ENCODE measurements around the gene ZC3H15.
"Not testable (repeated sequence)": the region's sequence is repeated elsewhere in the genome, so short reads cannot be mapped to it uniquely, and the experiment has no call there.

ZC3H15 gene

GRCh38 chr2:186496401-186496800 lies 10.3 kb downstream of the ZC3H15 start:
- DNase-seq, result no peak

GRCh38 chr2:186497928-186498327 lies 11.9 kb downstream of the ZC3H15 start:
- no peak for DNase-seq

- DNase-seq, result no peak
Measured at GRCh38 chr2:186498834-186499233, 12.8 kb downstream of the ZC3H15 start.

DNA sequence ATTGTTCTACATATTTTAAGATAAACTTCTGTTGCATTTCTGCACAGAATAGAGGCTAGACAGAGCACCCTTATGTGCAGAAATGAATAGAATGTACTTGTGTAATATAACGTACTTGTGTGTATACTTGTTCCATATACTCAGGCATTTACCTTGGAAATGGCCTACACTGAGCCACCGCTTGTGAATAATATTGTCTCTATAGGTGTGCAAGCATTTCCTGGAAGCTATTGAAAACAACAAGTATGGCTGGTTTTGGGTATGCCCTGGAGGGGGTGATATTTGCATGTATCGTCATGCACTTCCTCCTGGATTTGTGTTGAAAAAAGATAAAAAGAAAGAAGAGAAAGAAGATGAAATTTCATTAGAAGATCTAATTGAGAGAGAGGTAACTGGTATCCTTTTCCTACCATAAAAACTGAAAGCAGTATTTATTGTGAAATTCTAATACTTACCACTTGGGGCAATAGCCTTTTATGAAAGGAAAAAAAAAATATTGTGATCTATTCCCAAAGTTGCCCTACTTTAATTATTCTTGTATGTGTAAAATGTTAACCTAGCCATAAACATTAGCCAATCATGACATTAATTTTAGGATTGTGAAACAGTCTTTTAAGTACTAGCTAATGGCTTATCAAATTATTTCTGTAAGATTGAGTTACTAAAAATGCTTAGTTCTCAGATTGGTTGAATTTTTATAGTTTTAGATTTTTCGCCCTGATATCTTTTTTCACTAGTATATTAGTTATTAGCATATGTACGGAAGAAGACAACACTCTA lies 18.0 kb downstream of the ZC3H15 start:
- DNase-seq, result peak; percentile 48

DNA sequence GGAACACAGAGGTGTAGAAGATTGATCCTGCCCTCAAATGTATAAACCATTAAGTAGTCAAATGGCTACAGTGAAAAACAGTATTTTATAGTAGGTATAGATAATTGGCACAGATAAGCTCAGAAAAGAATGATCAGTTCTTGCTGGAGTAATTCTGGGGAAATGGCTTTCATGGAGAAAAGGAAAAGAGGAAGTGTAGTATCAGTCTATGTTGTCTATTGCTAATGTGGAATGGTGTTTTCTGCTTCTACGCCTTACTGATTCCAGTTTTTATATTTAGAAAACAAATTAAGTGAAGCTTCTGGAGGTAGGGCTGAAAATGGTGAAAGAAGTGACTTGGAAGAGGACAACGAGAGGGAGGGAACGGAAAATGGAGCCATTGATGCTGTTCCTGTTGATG lies 22.2 kb downstream of the ZC3H15 start:
- no peak for DNase-seq

DNA sequence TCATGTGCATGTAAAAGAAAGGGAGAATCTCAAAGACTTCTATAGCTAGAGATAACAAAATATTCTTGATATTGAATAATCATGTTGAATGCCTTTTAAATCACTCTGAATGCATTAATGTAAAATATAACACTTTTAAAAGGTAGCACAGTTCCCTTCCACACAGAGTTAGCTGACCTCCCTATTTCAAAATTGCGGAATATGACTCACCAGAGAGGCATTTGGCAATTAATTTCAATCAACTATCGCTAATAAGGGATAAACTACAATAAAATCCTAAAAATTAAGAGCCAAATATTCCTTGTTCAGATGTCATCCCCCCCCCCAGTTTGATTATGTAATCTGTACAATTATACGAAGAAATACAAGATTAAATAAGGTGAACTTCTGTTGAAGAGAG lies 29.3 kb downstream of the ZC3H15 start:
- DNase-seq, result no peak

DNA sequence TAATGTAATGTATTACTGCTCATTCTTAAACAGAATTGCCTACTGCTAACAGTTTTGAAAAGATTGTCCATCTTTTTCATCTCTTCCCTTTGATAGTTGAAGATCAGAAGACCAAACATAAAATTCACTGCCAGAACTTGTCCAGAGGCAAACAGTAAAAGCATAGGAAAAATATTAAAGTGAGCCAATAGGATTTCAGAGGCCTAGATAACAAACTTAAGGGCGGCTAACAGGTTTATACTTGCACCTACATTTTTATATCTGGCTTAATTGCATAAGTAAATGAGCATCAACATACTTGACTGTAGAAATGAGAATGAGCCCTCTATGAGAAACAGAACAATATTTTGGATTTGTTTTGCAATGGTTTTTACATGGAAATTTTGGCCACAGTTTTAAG lies 30.3 kb downstream of the ZC3H15 start:
- no peak for DNase-seq

DNA sequence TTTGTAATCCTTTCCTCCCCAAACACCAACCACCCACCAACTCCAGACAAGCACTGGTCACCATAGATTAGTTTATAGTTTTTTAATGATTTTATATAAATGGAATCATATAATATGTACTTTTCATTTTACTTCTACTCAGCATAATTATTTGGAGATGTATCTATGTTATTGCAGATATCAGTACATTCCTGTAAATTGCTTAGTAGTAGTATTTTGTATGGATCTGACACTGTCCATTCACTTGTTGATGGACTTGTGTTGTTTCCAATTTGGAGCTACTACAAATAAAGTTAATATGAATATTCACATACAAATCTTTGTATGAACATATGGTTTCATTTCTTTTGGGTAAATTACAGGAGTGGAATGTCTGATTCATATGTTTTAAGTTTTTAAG lies 31.0 kb downstream of the ZC3H15 start:
- no peak for DNase-seq

DNA sequence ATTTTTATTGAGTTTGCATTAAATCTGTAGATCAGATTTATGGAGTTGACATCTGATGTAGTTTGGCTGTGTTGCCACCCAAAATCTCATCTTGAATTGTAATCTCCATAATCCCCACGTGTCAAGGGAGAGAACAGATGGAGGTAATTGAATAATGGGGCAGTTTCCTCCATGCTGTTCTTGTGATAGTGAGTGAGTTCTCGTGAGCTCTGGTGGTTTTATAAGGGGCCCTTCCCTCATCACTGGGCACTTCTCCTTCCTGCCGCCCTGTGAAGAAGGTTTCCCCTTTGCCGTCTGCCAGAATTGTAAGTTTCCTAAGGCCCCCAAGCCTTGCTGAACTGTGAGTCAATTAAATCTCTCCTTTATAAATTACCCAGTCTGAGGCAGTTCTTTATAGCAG lies 32.2 kb downstream of the ZC3H15 start:
- DNase-seq, result peak; percentile 8

- no peak for DNase-seq
Measured at GRCh38 chr2:186518945-186519344, 32.9 kb downstream of the ZC3H15 start.

DNA sequence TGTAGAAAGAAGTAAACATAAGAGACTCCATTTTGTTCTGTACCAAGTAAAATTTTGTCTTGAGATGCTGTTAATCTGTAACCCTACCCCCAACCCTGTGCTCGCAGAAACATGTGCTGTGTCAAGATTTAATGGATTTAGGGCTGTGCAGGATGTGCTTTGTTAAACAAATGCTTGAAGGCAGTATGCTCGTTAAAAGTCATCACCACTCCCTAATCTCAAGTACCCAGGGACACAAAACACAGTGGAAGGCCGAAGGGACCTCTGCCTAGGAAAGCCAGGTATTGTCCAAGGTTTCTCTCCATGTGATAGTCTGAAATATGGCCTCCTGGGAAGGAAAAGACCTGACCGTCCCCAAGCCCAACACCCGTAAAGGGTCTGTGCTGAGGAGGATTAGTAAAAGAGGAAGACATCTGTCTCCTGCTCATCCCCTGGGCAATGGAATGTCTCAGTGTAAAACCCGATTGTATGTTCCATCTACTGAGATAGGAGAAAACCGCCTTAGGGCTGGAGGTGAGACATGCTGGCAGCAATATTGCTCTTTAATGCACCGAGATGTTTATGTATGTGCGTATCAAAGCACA lies 35.6 kb downstream of the ZC3H15 start:
- not testable (repeated sequence) for DNase-seq

DNA sequence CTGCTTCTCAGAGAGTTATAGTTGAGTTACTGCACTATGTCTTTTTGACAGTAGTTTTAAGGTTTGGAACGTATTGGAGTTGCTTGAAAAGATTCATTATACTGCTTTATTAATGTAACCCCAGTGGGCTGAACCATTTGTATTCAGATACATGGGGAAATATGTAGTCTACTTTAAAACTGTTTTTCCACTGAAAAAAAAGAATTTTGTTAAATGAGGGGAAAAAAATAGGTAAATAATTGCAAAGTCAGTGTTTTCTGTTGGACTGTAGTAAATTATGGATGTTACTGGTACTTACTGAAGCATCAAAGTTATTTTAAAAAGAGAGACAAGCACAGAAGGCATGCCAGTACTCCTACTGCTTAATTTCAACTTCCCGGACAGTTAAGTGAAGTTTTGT lies 36.4 kb downstream of the ZC3H15 start:
- no peak for DNase-seq

DNA sequence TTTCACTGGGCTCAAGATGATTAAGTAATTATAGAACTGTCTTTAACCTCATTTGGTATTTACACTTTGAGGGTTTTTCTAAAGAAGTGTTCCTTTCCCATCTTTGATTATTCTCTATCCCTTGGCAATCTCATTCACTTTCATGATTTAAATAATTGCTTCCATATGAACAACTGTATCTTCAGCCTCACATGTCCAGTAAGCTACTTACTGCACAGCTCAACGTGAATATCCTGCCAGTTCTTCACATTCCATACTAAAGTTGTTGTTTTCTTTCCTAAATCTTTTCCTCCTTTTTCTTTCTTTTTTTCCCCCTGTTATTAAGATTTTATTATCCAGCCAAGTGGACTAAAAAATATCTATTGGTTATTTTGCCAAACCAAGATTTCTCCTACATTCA lies 37.7 kb downstream of the ZC3H15 start:
- DNase-seq, result no peak

DNA sequence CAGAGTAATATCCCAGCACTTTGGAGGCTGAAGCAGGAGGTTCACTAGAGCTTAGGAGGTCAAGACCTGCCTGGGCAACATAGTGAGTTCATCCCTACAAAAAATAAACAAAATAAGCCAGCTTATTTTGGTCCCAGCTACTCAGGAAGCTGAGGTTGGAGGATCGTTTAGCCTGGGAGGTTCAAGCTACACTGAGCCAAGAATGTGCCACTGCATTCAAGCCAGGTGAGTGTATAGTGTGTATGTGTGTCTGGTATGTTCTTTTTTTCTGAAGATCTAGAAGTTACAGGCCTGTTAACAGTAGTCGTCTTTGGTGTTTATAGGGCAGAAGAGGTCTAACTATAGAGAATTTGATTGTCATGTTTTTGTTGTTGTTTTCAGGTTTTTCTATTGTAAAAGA lies 40.2 kb downstream of the ZC3H15 start:
- no peak for DNase-seq

DNA sequence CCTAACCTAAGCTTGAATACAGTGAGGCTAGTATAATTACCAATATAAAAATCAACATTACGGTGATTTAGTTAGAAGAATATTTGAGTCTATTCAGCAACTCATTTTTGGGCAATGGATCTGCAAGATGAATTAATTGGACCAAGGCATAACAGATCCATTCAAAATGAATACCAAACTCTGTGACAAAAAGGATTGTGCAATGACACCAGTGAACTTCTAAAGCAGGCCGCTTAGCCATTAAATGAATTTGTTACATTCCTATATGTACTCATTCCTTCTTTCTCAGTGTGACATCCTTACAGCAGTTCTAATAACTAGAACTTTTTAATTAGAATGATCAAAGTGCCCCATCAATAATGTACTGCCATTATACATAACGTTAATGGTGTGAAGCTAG lies 44.3 kb downstream of the ZC3H15 start:
- no peak for DNase-seq

DNA sequence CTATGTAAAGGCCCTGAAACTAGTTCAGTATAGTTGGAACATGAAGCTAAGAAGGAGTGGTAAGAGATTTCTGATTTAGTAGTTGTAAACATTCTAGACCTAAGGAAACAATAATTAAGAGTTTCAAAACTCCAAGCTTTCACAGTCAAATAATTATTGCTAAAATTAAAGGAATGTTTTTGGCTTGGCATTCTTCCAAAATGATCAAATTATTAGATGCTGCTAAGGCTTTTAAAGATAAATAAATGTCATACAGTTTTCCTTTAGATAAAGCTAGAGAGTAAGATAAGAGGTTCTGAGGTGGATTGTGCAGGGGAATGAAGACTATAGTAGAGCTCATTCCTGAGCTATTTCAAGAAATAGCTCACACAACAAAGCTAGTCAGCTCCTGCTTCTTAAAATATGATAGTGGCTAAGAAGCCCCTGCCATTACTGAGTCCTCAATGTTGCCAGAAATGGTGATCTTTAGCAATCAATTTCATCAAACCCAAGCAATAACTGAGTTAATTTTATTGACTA lies 45.3 kb downstream of the ZC3H15 start:
- DNase-seq, result no peak

DNA sequence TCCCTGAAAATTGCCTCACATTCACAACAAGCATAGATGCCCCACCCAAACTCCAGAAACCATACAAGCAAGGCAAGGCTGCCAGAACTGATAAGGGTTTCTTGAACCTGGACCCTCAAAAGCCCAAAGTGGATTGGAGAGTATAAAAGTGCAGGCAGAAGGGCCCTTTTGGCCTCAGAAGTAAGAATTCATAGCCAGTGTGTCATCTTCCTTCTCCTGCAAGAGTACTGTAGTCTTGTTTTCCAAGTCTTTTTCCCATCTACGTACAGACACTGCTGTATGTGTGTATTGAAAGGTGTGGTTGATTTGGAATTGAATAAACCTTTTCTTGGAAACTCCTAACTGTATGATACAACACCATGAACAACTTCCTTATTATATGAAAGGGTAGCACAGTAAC lies 46.8 kb downstream of the ZC3H15 start:
- no peak for DNase-seq

- DNase-seq, result no peak
Measured at GRCh38 chr2:186533717-186534116, 47.7 kb downstream of the ZC3H15 start.

- no peak for DNase-seq
Measured at GRCh38 chr2:186534406-186534805, 48.3 kb downstream of the ZC3H15 start.

DNA sequence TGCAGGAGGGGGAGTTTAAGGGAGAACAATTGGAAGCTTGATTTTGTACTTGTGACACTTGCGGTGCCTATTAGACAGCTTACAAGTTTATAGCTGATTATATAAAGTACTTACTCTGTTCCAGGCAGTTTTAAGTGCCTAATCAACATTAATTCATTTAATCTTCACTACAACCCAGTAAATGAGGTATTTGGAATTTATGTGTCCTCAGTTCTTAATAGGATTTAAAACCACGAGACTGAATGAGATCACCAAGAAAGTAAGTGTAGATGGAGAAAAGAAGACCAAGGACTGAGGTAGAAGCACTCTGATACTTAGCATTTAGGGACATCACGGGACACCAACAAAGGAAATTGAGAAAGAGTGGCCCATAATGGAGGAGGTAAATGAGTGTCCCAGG lies 49.8 kb downstream of the ZC3H15 start:
- DNase-seq, result no peak

- DNase-seq, result no peak
Measured at GRCh38 chr2:186537019-186537418, 51.0 kb downstream of the ZC3H15 start.

- DNase-seq, result no peak
Measured at GRCh38 chr2:186540941-186541340, 54.9 kb downstream of the ZC3H15 start.

GRCh38 chr2:186542002-186542401 lies 55.9 kb downstream of the ZC3H15 start:
- no peak for DNase-seq

- DNase-seq, result no peak
Measured at GRCh38 chr2:186543561-186544131, 57.6 kb downstream of the ZC3H15 start.
